PC-3 (cell line): Measurements from ENCODE around the gene CCDC171. TPM values are rescaled to one million over a fixed set of nuclear protein-coding genes. Genes with fewer than 3 reads are reported as not detected.

Experiments
- ATAC-seq: fragments of 200-7000 bp; cut with Tn5 transposase; 2 replicates; pipeline ENCODE4 v1.9.1; 2020; ENCODE audit warnings: mild to moderate bottlenecking, moderate library complexity
- BruUV-seq: library from RNA; stranded (reverse); fragments of 400-500 nt; replicated peaks from 2 replicates; lab custom pipeline; 2021; lab: Mats Ljungman, UMichigan
- CTCF ChIA-PET: fragments of 300-600 bp; sonication (Branson Sonifier 250); formaldehyde crosslinking; loops from one replicate; lab custom pipeline; 2022; ENCODE audit warnings: antibody characterized with exemption; lab: Charles Lee
- POLR2A ChIA-PET: fragments of 300-600 bp; sonication (Branson Sonifier 250); formaldehyde crosslinking; loops from one replicate; lab custom pipeline; 2022; ENCODE audit warnings: antibody characterized with exemption; ENCODE audit not compliant: unreplicated experiment; lab: Charles Lee
- DNase-seq: peaks from one replicate; pipeline ENCODE4 v3.0.0-alpha.2; 2015
- H2AFZ ChIP-seq: fragments of 300-600 bp; sonication (generic); 2 replicates; pipeline ENCODE4 v1.6.0; 2016; ENCODE audit warnings: antibody characterized with exemption, low read length
- H3F3A ChIP-seq: fragments of 300-600 bp; sonication (generic); one replicate; pipeline ENCODE4 v1.6.0; 2017; ENCODE audit warnings: antibody characterized with exemption, low read length, control low read depth, mild to moderate bottlenecking; ENCODE audit not compliant: unreplicated experiment
- H3K27ac ChIP-seq: fragments of 300-600 bp; sonication (generic); 2 replicates; pipeline ENCODE4 v1.5.1; 2016; ENCODE audit warnings: mild to moderate bottlenecking, low read length
- H3K27me3 ChIP-seq: fragments of 300-600 bp; sonication (generic); 2 replicates; pipeline ENCODE4 v1.6.1; 2016; ENCODE audit warnings: low read length, mixed read lengths
- H3K36me3 ChIP-seq: fragments of 300-600 bp; sonication (generic); 2 replicates; pipeline ENCODE4 v1.6.1; 2016; ENCODE audit warnings: low read depth, mixed run types, low read length, mixed read lengths
- H3K4me1 ChIP-seq: fragments of 300-600 bp; sonication (generic); 2 replicates; pipeline ENCODE4 v1.5.1; 2016; ENCODE audit warnings: low read length; ENCODE audit not compliant: insufficient read depth
- H3K4me2 ChIP-seq: fragments of 300-600 bp; sonication (generic); 2 replicates; pipeline ENCODE4 v1.6.0; 2016; ENCODE audit warnings: low read length
- H3K4me3 ChIP-seq: fragments of 300-600 bp; sonication (generic); 2 replicates; pipeline ENCODE4 v1.5.1; 2016; ENCODE audit warnings: mild to moderate bottlenecking, low read length, mixed read lengths
- H3K79me2 ChIP-seq: fragments of 300-600 bp; sonication (generic); 2 replicates; pipeline ENCODE4 v1.6.1; 2017; ENCODE audit warnings: low read length, mixed read lengths
- H3K9ac ChIP-seq: fragments of 300-600 bp; sonication (generic); 2 replicates; pipeline ENCODE4 v1.6.0; 2016; ENCODE audit warnings: mild to moderate bottlenecking, low read length
- H3K9me2 ChIP-seq: fragments of 300-600 bp; sonication (generic); replicated peaks from 2 replicates; pipeline ENCODE4 v1.6.1; 2016; ENCODE audit warnings: mixed run types, low read length, mixed read lengths
- H3K9me3 ChIP-seq: fragments of 300-600 bp; sonication (generic); 2 replicates; pipeline ENCODE4 v1.6.1; 2016; ENCODE audit warnings: low read length, mixed read lengths
- H4K20me1 ChIP-seq: fragments of 300-600 bp; sonication (generic); 2 replicates; pipeline ENCODE4 v1.6.1; 2016; ENCODE audit warnings: low read length, mixed read lengths
- CTCF ChIP-seq: fragments of 300-600 bp; sonication (generic); conservative IDR thresholded peaks from 2 replicates; pipeline ENCODE4 v1.5.1; 2017; ENCODE audit warnings: antibody characterized with exemption, low read depth, mild to moderate bottlenecking, low read length
- EZH2 ChIP-seq: fragments of 300-600 bp; sonication (generic); IDR thresholded peaks from one replicate; pipeline ENCODE4 v1.6.1; 2017; ENCODE audit warnings: antibody characterized with exemption, mild to moderate bottlenecking, low read length; ENCODE audit not compliant: unreplicated experiment
- EZH2phosphoT487 ChIP-seq: fragments of 300-600 bp; sonication (generic); IDR thresholded peaks from 2 replicates; pipeline ENCODE4 v1.6.1; 2018; ENCODE audit warnings: mild to moderate bottlenecking, antibody characterized with exemption, low read length, borderline replicate concordance
- intact Hi-C: fragments of 100-400 bp; cut with micrococcal nuclease; formaldehyde crosslinking; loops from 2 replicates; pipeline ENCODE4 v1.9.0; 2023
- total RNA-seq: library from RNA; depleted of rRNA; stranded (reverse); fragments of >200 nt; gene quantifications from 2 replicates; pipeline ENCODE4 v1.2.3, GENCODE V29; 2014

CCDC171 gene
- total RNA-seq, 1 experiment from 2014 or later, result 2.7 TPM

- TF ChIP-seq EZH2 (no peak), CTCF (no peak), EZH2phosphoT487 (no peak)
- ATAC-seq (peak; percentile 11; the same call in 1 of the 2 replicates), DNase-seq (peak; percentile 32)
- Histone ChIP-seq H3K9me2 (no peaks in the 10 kb centered on the region), H3F3A (no peaks in the 10 kb centered on the region), H3K27me3 (no peaks in the 10 kb centered on the region), H3K79me2 (peaks cover 33% of the 10 kb centered on the region), H3K27ac (peak overlapping the region; percentile 9; the same call in 1 of the 2 replicates), H3K36me3 (no peaks in the 10 kb centered on the region), H3K9ac (no peak overlapping the region), H4K20me1 (peaks cover 16% of the 10 kb centered on the region), H3K4me1 (peaks cover 28% of the 10 kb centered on the region), H3K4me2 (peak overlapping the region; percentile 98), H2AFZ (no peak overlapping the region), H3K4me3 (no peak overlapping the region), H3K9me3 (no peaks in the 10 kb centered on the region)
- ChIA-PET CTCF (interaction anchor here (0.8 to 1.3 kb wide), 2 partner anchors 31 to 41 kb away, joined by 3 read pairs; no protein-coding TSS in a partner anchor), POLR2A (no interaction called here)
- BruUV-seq, result no TSS peak
- intact Hi-C loops, result loop anchor here (5.0 kb wide), 1 partner anchor 95 kb away; no protein-coding TSS in a partner anchor
These were observed 40.6 kb upstream of the CCDC171 start for GRCh38 chr9:15512204-15512603.

- no peaks in the 10 kb centered on the region for H3K9me3 ChIP-seq
- CTCF ChIA-PET, result interaction anchor here (1.3 kb wide), 1 partner anchor 30 kb away, joined by 3 read pairs; no protein-coding TSS in a partner anchor
- no peaks in the 10 kb centered on the region for H3K9me2 ChIP-seq
- 0 out of 2 replicates have a peak overlapping the region, but pooled peaks have one; percentile 9 for H3K27ac ChIP-seq
- no peaks in the 10 kb centered on the region for H3K27me3 ChIP-seq
- peaks cover 28% of the 10 kb centered on the region for H3K79me2 ChIP-seq
- TF ChIP-seq CTCF (no peak), EZH2phosphoT487 (no peak), EZH2 (no peak)
- intact Hi-C loops, result loop anchor here (5.0 kb wide), 1 partner anchor 94 kb away; no protein-coding TSS in a partner anchor
- H3K4me3 ChIP-seq, result no peak overlapping the region
- BruUV-seq, result no TSS peak
- DNase-seq, result no peak
- no peak overlapping the region for H2AFZ ChIP-seq
- H3K9ac ChIP-seq, result no peak overlapping the region
- POLR2A ChIA-PET, result no interaction called here
- ATAC-seq, result no peak
- peaks cover 28% of the 10 kb centered on the region for H3K4me1 ChIP-seq
- H3F3A ChIP-seq, result no peaks in the 10 kb centered on the region
- H4K20me1 ChIP-seq, result peaks cover 16% of the 10 kb centered on the region
- H3K4me2 ChIP-seq, result no peak overlapping the region
- H3K36me3 ChIP-seq, result no peaks in the 10 kb centered on the region
These were observed 40.0 kb upstream of the CCDC171 start for GRCh38 chr9:15512889-15513288.

GRCh38 chr9:15513335-15513734, 39.5 kb upstream of the CCDC171 start:
- ATAC-seq (no peak; the same call in 1 of the 2 replicates), DNase-seq (peak; percentile 50)
- Histone ChIP-seq H3K79me2 (peaks cover 23% of the 10 kb centered on the region), H3K9me2 (no peaks in the 10 kb centered on the region), H3K4me2 (no peak overlapping the region), H3K27ac (no peak overlapping the region), H3K9me3 (no peaks in the 10 kb centered on the region), H3K4me3 (no peak overlapping the region), H4K20me1 (peaks cover 16% of the 10 kb centered on the region), H3K36me3 (no peaks in the 10 kb centered on the region), H3K27me3 (no peaks in the 10 kb centered on the region), H3K4me1 (peaks cover 28% of the 10 kb centered on the region), H3F3A (no peaks in the 10 kb centered on the region), H3K9ac (no peak overlapping the region), H2AFZ (no peak overlapping the region)
- CTCF ChIA-PET, result no interaction called here
- BruUV-seq, result no TSS peak
- POLR2A ChIA-PET, result no interaction called here
- intact Hi-C loops, result loop anchor here (5.0 kb wide), 1 partner anchor 94 kb away; no protein-coding TSS in a partner anchor
- TF ChIP-seq CTCF, result peak; percentile 48
- TF ChIP-seq EZH2, result no peak
- no peak for TF ChIP-seq EZH2phosphoT487
